PFSK-1 (cell line): Measurements from ENCODE around the gene GSE1.

Experiments
- FOXP2 ChIP-seq: optimal IDR thresholded peaks from 2 replicates; pipeline ENCODE3; 2011; ENCODE audit warnings: borderline replicate concordance, control low read depth, inconsistent platforms; ENCODE audit not compliant: insufficient read depth; ENCODE audit errors: extremely low read length, extremely low read depth
- POLR2AphosphoS5 ChIP-seq: IDR thresholded peaks from 2 replicates; pipeline ENCODE4 v1.6.1; 2012; ENCODE audit warnings: low read depth, mild to moderate bottlenecking, control low read depth, low read length, moderate library complexity
- REST ChIP-seq, 2 experiments: IDR thresholded peaks; 2 replicates each; pipeline versions ENCODE4 v1.6.1 to v1.8.0; 2011 to 2012; ENCODE audit warnings: low read depth in 2 of 2, low read length in 2 of 2, control low read depth in 1 of 2, inconsistent platforms in 1 of 2, mild to moderate bottlenecking in 1 of 2, moderate library complexity in 1 of 2; ENCODE audit not compliant: insufficient read depth in 1 of 2
- SIN3A ChIP-seq: IDR thresholded peaks from 2 replicates; pipeline ENCODE4 v1.6.1; 2012; ENCODE audit warnings: mild to moderate bottlenecking, low read length, moderate library complexity, borderline replicate concordance; ENCODE audit not compliant: insufficient read depth
- TAF1 ChIP-seq: IDR thresholded peaks from 2 replicates; pipeline ENCODE4 v1.6.1; 2012; ENCODE audit warnings: low read length, control low read depth, borderline replicate concordance; ENCODE audit not compliant: insufficient read depth

The GSE1 gene

GRCh38 chr16:85577899-85578598 lies 35.1 kb upstream of the GSE1 start:
- no peak for TF ChIP-seq TAF1
- TF ChIP-seq REST (IDR thresholded peaks at IDR 0.05; ENCODE audit: insufficient read depth in 1 of 2, low read depth in 2 of 2, low read length in 2 of 2): no peak
- TF ChIP-seq POLR2AphosphoS5: no peak
- no peak for TF ChIP-seq SIN3A
- no peak for TF ChIP-seq FOXP2

- no peak for TF ChIP-seq FOXP2
- TF ChIP-seq SIN3A: no peak
- TF ChIP-seq TAF1: no peak
- no peak for TF ChIP-seq POLR2AphosphoS5
- no peak for TF ChIP-seq REST (IDR thresholded peaks at IDR 0.05; ENCODE audit: insufficient read depth in 1 of 2, low read depth in 2 of 2, low read length in 2 of 2)
These were observed 34.5 kb upstream of the GSE1 start for GRCh38 chr16:85578599-85578948.

GRCh38 chr16:85579191-85579590 lies 33.9 kb upstream of the GSE1 start:
- TF ChIP-seq REST (IDR thresholded peaks at IDR 0.05; ENCODE audit: insufficient read depth in 1 of 2, low read depth in 2 of 2, low read length in 2 of 2) (no peak), FOXP2 (no peak), POLR2AphosphoS5 (no peak), TAF1 (no peak), SIN3A (no peak)

- TF ChIP-seq TAF1 (no peak), SIN3A (no peak), REST (IDR thresholded peaks at IDR 0.05; ENCODE audit: insufficient read depth in 1 of 2, low read depth in 2 of 2, low read length in 2 of 2) (no peak), FOXP2 (no peak), POLR2AphosphoS5 (no peak)
These were observed 33.1 kb upstream of the GSE1 start for GRCh38 chr16:85579923-85580580.

GRCh38 chr16:85580684-85581083 lies 32.4 kb upstream of the GSE1 start:
- TF ChIP-seq REST (IDR thresholded peaks at IDR 0.05; ENCODE audit: insufficient read depth in 1 of 2, low read depth in 2 of 2, low read length in 2 of 2): no peak
- no peak for TF ChIP-seq TAF1
- no peak for TF ChIP-seq SIN3A
- TF ChIP-seq POLR2AphosphoS5: no peak
- TF ChIP-seq FOXP2: no peak
